ENCODE results near the gene PBX1. TPM values are rescaled to one million over a fixed set of nuclear protein-coding genes. Genes with fewer than 3 reads are reported as not detected.

Gene PBX1
- total RNA-seq, 4 donors from 2014 or later, result 15.2 to 48.6 (median 23.5) TPM

DNA sequence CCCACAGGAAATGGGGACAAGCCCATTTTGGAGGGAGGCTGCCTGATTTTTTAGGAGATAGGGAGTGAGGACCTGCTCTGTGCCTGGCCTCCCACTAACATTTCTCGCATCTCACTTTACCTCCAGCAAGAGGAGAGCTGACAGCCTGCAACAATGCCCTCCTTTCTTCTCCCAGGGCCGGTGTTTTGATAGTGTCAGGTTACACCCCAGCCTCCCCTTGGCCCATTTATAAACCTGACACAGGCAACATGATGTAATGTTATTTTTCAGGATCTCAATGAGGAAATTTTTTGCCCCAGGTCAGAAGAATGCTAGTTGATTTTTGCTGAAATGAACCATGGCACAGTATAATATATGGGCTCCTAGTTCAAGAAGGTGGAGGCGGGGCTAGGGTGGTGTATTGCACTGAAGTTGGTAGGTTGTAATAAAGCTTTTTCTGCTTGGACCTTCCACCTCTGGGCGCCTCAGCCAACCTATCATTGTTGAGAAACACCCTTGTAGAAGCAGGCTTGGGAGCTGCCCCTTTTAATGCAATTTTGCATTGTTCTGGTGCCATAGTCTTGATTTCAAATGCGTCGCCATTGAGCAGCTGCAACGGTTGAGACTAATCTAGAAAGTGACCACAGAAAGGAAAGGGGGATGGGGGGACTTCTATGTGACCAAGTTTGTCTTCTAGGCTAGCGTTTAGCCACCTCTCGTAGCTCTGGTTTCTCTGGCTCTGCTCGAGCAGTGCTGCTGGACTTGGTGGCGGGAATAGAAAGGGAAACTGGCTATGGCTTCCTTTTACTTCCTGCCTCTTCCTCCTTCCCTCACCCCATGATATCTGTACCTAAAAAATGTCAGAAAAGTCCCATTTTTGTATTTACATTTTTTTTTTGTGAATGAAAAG, 53.0 kb downstream of the PBX1 start:
- Histone ChIP-seq H3K36me3 (no peaks in the 10 kb centered on the region), H3K27ac (peak overlapping the region; percentile 75 to 85 (median 80)), H3K4me3 (no peak overlapping the region), H3K9me3 (no peaks in the 10 kb centered on the region), H3K27me3 (no peaks in the 10 kb centered on the region), H3K4me1 (peaks cover 35 to 100% (median 43%) of the 10 kb centered on the region in 3 donors)
- TF ChIP-seq, protein P1, sequence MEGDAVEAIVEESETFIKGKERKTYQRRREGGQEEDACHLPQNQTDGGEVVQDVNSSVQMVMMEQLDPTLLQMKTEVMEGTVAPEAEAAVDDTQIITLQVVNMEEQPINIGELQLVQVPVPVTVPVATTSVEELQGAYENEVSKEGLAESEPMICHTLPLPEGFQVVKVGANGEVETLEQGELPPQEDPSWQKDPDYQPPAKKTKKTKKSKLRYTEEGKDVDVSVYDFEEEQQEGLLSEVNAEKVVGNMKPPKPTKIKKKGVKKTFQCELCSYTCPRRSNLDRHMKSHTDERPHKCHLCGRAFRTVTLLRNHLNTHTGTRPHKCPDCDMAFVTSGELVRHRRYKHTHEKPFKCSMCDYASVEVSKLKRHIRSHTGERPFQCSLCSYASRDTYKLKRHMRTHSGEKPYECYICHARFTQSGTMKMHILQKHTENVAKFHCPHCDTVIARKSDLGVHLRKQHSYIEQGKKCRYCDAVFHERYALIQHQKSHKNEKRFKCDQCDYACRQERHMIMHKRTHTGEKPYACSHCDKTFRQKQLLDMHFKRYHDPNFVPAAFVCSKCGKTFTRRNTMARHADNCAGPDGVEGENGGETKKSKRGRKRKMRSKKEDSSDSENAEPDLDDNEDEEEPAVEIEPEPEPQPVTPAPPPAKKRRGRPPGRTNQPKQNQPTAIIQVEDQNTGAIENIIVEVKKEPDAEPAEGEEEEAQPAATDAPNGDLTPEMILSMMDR (IDR thresholded peaks at IDR 0.05), result no peak
- TF ChIP-seq POLR2A (IDR thresholded peaks at IDR 0.05), result no peak
- 57% methylated on average over 11 of the region's 11 CpGs for WGBS, 2 donors
- intact Hi-C loops (cut with DNase I), result loop anchor here (10.0 kb wide), 1 partner anchor 173 kb away; no protein-coding TSS in a partner anchor
- no peak for DNase-seq

DNA sequence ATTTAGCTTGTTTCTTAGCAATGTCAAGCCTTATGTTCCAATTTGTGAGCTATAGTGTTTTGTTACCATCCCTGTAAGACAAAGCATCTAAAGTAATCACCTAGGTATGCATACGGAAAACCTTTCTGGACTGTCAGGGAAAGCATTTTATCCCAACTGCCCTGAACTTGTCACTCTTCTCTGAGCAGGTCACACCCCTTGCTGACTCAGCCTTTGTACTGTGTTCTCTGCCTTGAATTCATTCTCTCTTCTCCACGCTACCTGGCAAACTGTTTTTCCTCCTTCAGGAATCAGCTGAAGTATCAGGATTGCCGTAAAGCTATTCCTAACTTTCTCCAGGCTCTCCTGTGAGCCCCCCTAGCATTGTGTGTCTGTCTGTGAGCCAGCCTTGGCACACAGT, 54.2 kb downstream of the PBX1 start:
- Histone ChIP-seq H3K9me3 (no peaks in the 10 kb centered on the region), H3K36me3 (no peaks in the 10 kb centered on the region), H3K4me3 (no peak overlapping the region), H3K4me1 (peaks cover 35 to 100% (median 49%) of the 10 kb centered on the region in 3 donors), H3K27ac (peak overlapping the region; percentile 75 to 85 (median 80)), H3K27me3 (no peaks in the 10 kb centered on the region)
- WGBS, 2 donors, result 15 to 19% methylated on average over 3 of the region's 3 CpGs
- intact Hi-C loops (cut with DNase I), result loop anchor here (10.0 kb wide), 1 partner anchor 172 kb away; no protein-coding TSS in a partner anchor
- DNase-seq, result no peak
- TF ChIP-seq, protein P1 (IDR thresholded peaks at IDR 0.05), result no peak
- no peak for TF ChIP-seq POLR2A (IDR thresholded peaks at IDR 0.05)

DNA sequence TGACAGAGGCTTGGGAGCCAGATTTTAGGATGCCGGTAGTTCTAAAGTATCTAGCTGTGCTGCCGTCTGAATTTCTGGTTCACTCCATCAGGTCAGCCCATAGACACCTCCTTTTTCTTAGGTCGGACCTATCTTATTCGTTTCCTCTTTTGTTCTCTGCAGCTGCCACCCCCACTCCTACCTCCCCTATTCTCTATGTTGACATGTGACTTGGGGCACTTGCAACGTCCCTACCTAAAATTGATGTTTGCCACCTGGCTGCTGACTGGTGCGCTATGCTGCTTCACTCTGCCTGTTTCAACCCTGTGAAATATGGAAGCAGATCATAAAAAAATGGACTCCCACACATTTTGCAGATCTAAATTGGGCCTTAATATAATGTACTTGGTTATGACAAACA, 55.3 kb downstream of the PBX1 start:
- peak overlapping the region in 3 of 4 donors; percentile 75 to 85 (median 79) for H3K27ac ChIP-seq
- TF ChIP-seq, protein P1 (IDR thresholded peaks at IDR 0.05), result no peak
- TF ChIP-seq POLR2A (IDR thresholded peaks at IDR 0.05), result no peak
- 64 to 78% methylated on average over 6 of the region's 6 CpGs for WGBS, 2 donors

DNA sequence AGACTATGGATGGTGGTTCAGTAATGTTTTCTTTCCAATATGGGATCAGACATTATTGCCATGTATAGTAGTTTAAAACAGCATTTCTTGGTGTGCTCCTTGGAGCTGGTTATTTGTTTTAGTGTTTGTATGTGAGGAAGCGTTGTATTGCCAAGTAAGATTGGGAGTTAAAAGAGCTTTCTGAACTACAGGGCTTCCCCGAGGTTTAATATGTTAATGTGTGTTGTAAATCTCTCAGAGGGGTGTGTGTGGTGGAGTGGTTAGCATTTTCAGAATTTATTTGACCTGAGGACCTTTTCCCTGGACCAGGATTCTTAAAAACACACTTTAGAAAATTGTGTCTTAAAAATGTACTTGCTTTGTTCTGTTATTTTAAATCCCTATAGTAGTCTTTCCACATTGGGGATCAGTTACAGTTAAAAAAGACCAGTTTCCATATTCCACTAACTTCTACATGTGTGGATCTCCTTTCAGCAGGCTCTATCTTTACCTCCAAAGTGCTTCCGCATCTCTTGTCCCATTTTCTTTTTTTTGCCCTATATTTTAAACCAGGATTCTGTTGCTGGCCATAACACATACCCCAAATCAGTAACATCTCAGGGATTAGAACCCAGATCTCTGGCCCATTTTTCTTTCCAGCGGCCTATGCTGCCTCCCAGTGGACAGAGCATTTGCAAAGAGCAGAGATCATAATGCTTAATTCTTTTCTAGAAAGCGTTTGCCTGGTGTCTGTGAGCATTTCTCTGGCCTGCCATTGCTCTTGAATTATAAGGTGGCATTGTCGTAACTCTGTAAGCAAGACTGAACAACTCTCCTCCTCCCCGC, 58.6 kb downstream of the PBX1 start:
- TF ChIP-seq, protein P1 (IDR thresholded peaks at IDR 0.05), result peak in 5 of 6 experiments; percentile 33 to 59 (median 48)
- no peak for TF ChIP-seq POLR2A (IDR thresholded peaks at IDR 0.05)
- no peak for DNase-seq
- Histone ChIP-seq H3K4me3 (no peak overlapping the region), H3K9me3 (no peaks in the 10 kb centered on the region), H3K27me3 (no peaks in the 10 kb centered on the region), H3K4me1 (peaks cover 27 to 99% (median 42%) of the 10 kb centered on the region in 3 donors), H3K36me3 (no peaks in the 10 kb centered on the region), H3K27ac (peak overlapping the region in 2 of 4 donors; percentile 79 to 85)
- 66 to 73% methylated on average over 5 to 7 of the region's 7 CpGs for WGBS, 2 donors
- intact Hi-C loops (cut with DNase I), result loop anchor here (10.0 kb wide), 1 partner anchor 167 kb away; no protein-coding TSS in a partner anchor

More for the DNA sequence above, 55.3 kb downstream of the PBX1 start:
- intact Hi-C loops (cut with DNase I), result loop anchor here (10.0 kb wide), 1 partner anchor 170 kb away; no protein-coding TSS in a partner anchor
- no peak overlapping the region for H3K4me3 ChIP-seq
- no peak for DNase-seq
- no peaks in the 10 kb centered on the region for H3K36me3 ChIP-seq
- peaks cover 41 to 100% (median 56%) of the 10 kb centered on the region in 3 donors for H3K4me1 ChIP-seq
- no peaks in the 10 kb centered on the region for H3K27me3 ChIP-seq
- no peaks in the 10 kb centered on the region for H3K9me3 ChIP-seq

Measured in esophagus squamous epithelium (tissue), 5 donors.